AG20443 (cell line): ENCODE data around the gene FOS.

Experiments used
- DNase-seq: peaks from one replicate; pipeline ENCODE4 v3.0.0; 2012; ENCODE audit warnings: low spot score, mixed read lengths

FOS gene

DNA sequence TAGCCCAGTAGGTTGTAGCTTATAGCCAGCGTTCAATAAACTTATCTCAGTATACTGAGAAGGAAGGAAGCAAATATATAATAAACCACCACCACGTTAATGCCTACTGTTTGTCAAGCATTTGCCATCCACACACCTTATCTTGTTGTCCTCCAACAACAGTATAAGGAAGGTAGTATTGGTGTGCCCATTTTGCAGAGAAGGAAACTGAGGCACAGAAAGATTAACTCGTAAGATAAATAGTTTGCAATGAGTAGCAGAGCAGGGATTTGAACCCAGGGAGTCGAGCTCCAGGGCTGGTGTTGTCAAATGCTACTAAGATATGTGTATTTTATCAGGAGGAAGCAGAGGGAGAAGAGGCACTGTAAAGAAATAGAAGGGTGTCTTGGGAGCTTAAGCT, 27.8 kb upstream of the FOS start:
- DNase-seq: no peak

DNA sequence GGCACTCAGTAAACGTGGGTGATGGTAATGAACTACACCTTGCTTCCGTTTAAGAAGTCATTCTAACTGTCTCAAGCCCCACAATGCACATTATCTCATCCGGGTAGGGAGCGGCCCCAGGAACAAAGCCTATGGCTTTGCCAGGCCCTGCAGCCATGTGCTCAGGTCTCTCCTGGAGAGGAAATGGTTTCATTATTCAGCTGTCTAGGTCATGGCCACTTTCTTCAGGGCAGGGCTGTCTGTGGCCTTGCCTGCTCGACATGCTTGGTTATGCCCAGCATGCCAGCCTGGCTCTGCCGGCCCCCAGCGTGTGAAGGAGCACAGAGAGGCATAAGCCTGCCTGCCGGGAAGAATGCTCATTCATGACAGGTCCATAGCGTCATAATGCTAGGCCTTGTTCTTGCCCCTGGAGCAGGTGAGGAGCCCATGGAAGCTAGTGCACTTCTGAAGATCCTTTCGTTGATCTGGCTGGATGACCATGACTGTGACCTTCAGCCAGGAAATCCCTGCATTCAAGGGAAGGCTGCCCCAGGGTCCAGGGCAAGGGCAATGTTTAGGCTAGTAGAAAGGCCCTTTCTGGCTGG, 26.3 kb upstream of the FOS start:
- DNase-seq: no peak

DNA sequence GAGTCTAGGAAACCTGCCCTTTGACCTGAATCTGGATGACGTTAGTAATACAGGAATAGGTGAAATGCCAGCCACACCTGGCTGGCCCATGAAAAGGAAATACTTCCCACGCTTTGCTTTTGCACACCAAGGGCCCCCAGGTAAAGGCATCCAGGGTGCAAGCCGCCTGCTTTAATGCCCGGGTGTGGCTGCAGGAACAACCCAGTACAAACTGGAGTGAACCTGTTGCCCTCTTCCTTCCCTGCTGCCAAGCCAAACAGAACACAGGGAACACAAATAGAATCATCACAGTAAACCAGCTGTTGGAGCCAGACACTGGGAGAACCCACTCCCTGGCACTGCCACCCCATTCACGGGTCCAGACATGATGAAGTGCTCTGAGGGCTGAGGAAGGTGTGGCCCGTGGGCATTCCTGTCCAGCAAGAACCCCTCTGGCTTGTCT, 24.2 kb upstream of the FOS start:
- DNase-seq: no peak

DNA sequence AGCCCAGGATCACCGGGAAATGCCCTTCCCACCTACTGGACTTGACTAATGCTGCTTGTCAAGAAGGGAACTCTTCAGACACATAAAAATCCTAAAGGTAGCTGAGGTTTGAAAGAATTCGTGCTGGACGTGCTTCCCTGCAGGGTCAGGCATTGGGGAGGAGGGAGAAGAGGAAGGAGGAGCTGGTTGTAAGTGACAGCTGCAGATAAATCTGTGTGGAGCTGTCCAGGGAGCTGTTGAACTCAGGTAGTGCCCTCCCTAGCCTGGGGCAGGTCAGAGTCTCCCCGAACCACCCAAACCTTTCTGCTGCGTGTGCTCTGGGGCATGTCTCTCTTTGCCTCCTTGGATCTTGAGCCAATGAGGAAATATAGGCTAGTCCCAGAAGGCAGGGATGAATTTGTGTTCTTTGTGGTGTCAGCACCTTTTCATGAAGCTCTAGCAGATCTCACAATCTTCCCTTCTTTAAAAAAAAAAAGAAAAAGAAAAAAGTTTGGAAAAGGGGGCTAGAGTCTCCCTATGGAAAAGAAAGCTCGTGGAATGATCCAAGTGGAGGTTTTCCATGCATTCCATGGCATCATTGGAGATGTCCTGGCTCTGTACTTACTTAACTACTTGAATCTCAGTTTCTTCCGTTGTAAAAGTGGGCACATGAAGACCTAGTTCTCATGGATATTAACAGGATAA, 23.6 kb upstream of the FOS start:
- DNase-seq: no peak

DNA sequence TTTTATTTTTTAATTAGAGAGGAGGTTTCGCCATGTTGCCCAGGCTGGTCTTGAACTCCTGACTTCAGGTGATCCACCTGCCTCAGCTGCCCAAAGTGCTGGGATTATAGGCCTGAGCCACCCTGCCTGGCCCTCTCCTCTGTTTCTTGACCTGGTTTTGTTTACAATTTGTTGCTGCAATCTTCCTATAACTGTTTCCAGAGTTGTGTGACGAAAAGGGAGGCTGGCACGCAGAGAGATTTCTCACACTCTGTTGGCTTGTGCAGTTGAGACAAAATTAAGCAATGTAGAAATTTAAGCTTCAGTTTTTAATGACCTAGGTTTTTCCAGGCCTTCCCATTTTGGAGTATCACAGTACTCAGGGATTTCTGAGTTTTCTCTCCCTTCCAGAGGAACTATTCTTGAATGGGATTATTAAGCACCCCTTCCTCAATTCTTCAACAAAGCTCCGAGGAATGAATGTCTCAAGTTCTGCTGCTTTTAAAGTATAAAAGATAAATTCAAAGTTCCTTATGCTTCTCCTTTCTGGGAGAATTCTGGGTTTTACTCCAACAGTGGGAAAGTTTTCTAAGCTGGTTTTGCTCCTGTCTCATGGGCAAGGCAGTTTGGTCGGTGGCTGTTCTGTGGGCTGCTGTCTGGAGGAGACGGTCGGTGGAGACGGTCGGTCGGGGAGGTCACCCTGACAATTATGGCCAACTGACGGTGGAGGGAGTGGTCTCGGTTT, 20.4 kb upstream of the FOS start:
- DNase-seq: peak; percentile 59

DNA sequence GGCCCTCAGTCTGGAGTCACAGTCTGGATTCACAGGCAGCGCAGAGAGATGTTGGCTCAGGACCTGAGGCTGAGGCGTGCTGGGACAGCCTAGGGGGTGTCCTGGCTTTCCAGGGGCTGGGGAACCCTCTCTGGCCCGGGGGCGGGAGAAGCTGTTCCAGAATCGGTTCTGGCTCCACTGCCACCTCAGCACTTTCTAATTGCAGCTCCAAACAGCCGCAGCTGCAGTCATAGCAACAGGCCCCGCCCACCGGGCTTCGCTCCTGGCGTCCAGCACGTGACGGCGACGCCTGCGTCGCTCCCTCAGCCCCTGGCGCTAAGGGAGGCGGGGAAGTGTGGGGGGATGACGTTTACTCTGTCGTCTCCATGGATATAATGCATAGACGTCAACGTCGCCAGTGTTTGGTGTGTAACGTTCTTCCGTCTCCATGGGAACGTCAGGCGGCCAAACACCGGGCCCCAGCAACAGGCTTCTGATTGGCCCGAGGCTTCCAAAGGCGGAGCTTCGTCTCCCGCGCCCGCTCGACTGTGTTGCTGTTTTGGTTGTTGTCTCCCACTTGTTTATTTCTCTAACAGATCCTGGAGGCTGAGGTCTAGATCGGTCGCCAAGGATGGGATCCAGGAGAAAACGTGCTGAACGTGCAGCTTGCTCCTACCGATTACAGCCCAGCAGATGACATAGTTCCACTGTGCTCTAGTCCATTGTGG, 19.7 kb upstream of the FOS start:
- peak; percentile 96 for DNase-seq

DNA sequence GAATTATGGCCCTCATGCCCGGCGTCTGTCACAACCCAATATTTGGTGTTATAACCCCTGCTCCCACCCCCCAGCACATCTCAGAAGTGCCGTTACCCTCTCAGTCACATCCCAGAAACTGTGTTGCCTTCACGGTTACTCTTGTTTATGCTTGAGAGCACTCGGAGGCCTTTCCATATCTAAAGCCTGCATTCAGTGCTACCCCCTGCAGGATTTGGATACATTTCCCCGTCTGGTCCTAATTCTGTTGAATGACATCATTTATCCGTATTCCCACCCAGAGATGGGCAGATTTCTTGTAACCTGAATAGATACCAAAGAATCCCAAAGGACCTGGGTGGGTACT, 19.1 kb upstream of the FOS start:
- DNase-seq: no peak

DNA sequence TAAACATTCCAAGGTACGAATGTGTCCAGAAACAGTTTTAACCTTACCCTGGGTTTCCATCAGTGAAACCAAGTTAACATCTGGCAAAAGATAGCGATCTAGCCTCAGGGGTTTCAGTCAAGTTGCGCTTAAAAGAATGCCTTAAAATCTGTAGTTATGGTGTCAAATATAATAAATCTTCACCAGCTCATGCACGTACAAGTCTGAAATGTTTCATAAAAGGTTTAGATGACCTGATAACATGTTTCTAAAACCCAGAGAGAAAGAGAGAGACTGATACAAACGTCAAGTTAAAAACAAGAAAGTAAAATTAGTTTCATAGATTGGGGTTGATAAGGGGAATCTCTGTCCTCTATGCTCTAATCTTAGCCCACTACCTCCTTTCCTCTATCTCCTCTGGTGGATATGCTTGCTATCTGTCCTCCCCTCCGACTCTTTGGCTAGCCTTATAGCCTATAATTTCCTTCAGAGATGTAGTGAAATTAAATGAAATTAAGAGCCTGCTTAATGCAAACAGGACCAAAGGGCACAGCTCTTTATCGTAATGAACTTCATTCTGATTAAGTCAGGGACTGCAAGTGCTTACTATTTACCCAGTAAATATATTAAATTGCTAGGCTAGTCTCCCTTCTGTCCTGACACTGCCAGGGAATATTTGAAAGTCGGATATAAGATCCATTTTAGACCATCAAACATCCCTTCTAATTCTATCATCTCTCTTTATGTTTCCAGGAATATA, 18.4 kb upstream of the FOS start:
- no peak for DNase-seq

DNA sequence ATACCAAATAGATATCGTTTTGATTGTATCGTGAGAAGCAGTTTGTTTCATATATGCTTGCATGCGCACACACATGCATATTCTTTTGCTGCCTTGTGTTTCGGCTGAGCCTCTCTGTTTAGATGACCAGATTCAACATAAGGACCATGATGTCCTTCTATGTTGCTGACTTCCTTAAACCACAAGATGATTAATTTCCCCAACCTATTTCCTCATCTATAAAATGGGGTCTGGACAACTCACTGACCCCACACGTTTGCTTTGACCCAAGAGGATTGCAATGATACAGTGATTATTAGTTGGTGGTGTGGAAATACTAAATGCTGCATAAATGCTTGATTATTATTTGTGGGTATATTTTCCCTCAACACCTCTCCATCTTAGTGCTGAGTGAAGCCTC, 16.8 kb upstream of the FOS start:
- DNase-seq: no peak

DNA sequence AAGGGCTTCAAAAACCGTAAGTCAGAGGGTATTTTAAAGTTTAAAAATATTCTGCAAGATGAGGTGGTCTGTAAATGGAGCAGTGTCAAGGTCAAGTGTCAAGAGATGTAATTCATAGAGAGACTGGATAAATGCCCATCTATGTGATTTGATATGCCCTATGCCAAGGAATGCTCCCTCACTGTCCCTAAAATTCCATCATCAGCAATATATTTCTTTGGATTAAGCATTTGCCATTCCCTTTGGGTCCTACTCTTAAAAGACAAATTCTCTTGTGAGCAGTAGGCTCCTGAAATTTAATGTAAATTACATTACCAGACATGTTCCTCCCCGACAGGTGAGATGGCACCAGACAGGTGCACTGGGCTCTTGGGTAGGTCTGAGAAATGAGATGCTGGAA, 16.0 kb upstream of the FOS start:
- no peak for DNase-seq

DNA sequence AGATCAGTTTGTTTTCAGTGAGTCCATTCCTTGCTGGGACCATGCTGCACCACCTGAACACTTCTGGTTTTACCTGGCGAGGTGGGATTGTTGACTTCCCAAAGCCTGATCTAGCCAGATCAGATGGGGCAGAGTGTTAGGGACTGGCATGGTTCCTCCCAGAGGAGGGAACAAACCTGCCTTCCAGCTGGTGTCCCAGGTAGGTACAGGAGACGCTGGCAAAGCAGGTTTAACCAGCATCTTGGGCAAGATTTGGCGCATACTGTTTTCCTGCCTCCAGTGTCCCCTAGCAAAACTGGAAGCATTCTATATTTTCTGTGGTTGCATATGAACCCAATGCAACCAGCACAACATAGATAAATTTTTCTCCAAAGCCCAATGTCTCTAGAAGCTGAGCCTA, 14.6 kb upstream of the FOS start:
- no peak for DNase-seq

DNA sequence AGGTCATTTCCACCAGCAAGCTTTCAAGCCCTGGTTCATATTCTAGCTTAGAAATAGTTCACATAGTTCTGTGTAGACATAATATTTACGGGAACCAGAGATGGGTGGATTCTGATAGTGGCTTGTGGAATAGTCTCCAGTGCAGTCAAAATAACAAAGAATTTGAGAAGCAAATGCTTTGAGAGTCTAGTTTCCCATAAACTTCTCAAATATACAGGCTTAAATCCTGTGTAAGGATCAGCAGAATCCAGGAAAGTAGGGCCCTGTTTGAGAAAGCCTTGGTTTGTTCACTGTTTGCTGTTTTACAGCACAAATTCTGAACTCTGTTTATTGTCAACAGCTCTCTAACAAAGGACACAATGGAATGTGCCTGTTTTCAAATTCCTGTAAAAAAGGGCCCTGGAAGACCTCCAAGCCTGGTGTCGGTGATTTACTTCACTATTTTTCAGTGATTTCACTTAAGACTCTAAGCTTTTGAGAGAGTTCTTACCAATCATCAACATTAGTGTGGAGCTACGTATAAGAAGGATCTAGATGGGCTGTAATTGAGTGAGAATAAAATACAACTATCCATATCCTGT, 11.4 kb upstream of the FOS start:
- DNase-seq: no peak

DNA sequence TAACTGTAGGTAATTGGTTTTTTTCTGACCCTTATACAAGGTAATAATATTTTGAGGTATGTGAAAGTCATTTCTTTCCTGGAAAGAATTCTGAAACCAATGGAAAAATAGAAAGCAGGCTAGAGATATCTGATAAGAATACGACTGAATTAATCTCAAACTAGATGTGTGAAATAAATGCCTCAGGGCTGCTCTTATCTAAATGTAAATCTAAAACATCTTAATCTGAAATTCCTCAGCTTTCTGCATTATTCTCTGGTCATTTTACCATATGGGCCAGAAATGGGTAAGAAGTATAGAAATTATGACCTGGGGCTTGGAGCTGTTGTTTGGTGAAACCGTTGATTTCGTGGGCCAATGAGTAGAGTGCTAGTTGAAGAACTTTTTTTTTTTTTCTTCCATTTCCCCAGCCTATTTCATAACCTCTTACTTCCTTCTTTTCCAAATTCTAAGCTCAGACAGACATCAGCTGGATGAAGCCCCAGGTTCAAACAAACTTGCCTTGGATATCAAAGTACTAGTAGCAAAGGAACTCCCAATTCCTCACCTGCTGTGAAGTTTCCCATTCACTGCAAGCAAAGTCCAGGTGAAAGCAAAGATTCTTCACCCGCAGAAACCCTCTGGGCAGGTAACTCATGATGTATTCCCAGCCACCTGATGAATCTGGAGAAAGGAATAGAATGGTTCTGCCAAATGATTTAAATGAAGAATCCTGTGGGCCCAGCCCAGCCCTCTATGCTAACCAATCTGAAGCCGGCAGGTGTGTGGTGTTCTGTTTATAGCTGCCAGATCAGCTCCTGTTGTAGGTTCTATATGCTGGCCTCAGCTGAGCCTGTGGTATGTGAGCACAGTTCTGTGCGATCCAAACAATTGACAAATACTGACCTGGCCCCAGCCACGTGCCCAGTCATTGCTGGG, 9.7 kb upstream of the FOS start:
- DNase-seq: no peak

DNA sequence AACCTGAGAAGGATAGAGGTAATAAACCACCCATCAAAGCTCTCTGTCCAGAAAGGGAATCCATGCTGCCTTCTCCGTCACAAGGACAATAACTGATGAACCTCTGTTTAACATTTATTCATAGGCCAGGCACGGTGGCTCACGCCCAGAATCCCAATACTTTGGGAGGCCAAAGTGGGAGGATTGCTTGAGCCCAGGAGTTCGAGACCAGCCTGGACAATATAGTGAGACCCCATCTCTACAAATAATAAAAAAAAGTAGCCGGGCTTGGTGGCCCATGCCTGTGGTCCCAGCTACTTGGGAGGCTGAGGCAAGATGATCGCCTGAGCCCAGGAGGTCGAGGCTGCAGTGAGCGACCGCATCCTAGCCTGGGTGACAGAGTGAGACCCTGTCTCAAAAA, 7.1 kb upstream of the FOS start:
- DNase-seq: no peak

DNA sequence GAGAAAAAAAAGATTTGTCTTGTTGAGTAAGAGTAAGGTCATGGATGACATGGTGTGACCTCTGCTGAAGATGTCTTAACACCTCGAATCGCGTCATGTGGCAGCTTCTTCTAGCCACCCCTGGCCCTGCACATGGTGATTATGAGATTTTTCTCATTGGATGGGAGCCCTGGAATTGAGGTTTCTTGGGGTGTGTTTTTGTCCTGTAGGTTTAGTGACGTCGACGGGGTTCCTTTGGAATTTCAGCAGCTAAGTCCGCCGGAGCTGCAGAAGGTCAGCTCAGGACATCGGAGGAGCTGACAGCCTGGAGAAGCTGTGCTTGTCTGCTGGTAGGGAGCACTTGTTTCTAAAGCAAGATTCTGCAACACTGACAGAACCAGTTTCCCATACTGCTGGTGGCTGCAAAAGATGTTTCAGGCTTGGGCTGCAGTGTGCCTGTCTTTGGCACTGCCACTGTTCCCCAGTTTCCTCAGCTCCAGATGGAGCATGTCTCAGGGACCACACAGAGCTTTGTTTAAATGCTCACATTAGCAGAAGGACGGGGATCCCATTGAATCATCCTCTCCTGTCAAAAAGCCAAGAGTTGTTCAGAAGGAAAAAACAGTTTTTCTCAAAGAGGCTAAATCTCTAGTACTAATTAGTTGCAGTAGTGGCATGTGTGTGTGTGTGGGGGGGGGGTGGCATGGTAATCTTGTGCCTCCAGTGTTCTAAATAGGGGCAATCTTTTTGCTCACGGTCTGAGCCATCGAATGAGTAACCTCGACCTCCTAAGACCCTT, 5.2 kb upstream of the FOS start:
- DNase-seq: peak; percentile 55

DNA sequence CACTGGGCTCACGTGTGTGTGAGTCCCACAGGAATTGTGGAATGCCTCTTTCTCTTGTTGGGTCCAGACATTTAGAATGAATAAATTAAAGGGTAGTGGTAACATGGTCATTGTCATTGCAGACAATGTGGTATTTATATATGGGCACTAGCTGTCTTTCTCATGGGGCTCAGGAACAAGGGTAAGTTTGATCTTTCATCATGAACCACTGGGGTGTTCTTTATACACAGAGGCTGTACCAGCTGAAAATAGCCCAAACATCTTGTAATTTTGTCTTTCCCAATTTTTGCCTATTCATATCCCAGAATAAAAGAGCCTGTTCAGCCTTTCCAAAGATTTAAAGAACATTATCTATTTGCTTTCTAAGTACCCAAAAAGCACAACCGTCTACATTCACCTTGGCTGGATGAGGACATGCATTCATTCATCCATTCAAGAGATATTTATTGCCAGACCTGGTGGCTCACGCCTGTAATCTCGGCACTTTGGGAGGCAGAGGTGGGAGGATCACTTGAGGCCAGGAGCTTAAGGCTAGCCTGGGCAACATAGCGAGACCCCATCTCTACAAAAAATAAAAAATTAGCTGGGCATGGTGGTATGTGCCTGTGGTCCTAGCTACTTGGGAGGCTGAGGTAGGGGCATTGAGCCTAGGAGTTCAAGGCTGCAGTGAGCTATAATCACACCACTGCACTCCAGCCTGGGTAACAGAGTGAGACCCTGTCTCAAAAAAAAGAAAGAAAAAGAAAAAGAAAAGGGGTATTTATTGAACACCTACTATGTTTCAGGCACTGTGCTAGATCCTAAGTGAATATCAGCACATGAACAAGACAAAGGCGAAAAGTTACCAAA, 4.4 kb upstream of the FOS start:
- DNase-seq: no peak

DNA sequence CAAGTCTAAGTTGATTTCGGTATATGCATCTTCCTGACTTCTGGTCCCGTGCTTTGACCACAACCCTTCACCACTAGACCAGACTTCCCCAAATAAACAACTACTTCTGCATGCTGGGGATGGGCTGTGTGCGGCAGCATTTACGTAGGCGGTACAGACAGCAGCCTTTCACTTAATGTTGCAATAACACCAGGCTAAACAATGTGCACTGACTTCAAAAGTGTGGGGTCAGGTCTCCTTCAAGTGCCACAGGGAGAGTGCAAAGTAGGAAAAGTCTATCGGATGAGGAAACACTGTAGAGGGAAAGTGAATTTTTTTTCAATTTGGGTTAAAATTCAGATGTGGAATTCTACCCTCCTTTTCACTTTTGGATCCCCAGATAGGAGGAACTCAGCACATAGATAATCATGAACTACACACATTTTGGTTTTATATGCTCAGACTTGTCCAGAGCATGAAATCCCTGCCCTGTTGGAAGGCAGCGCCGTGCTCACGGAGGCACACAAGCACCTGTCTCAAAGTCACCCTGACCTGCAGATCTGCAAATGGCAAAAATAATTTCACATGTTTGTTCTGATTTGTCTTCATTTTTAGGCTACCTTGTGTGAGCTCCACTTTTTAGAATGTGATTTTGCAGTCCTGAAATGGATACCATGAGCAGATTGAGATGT, 3.6 kb upstream of the FOS start:
- DNase-seq: no peak

DNA sequence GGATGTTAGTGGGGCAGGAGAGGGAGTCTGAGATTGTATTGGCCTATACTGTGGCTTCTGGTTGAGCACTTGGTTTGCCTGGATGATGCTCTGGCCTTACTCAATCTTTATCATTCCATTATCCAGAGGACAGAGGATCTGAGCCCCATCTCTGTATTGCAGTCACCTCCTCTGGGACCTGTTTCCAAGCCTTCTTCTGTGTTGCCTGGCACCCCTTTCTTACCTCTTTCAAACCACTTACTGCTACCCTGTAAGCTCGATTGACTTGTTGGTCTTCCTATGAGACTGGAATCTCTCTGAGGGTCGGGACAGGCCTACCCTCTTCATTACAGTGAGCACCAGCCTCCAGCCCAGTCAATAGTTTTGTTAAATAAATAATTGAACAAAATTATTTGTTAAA, 3.0 kb upstream of the FOS start:
- DNase-seq: no peak
